HG03565 (cell line): ENCODE results near the gene CALM1.
"Not testable (repeated sequence)": the region's sequence is repeated elsewhere in the genome, so short reads cannot be mapped to it uniquely, and the experiment has no call there.

Source experiments
- ATAC-seq: cut with Tn5 transposase; IDR thresholded peaks from one replicate; pipeline ENCODE4 v1.9.1; 2021; ENCODE audit warnings: mild to moderate bottlenecking, moderate library complexity; ENCODE audit not compliant: unreplicated experiment

CALM1 gene

GRCh38 chr14:90383126-90383730, 13.6 kb upstream of the CALM1 start:
- peak; percentile 90 for ATAC-seq

GRCh38 chr14:90383731-90384542, 12.9 kb upstream of the CALM1 start:
- no peak for ATAC-seq

GRCh38 chr14:90384543-90384911, 12.3 kb upstream of the CALM1 start:
- ATAC-seq: no peak

GRCh38 chr14:90386321-90386720, 10.5 kb upstream of the CALM1 start:
- ATAC-seq: no peak

- no peak for ATAC-seq
Measured at GRCh38 chr14:90387206-90387760, 9.5 kb upstream of the CALM1 start.

GRCh38 chr14:90388437-90388836, 8.4 kb upstream of the CALM1 start:
- no peak for ATAC-seq

GRCh38 chr14:90388982-90389381, 7.8 kb upstream of the CALM1 start:
- no peak for ATAC-seq

- ATAC-seq: no peak
Measured at GRCh38 chr14:90393966-90394365, 2.9 kb upstream of the CALM1 start.

- ATAC-seq: not testable (repeated sequence)
Measured at GRCh38 chr14:90394782-90395181, 2.0 kb upstream of the CALM1 start.

- ATAC-seq: no peak
Measured at GRCh38 chr14:90397425-90398314, 841 bp downstream of the CALM1 start.

- ATAC-seq: no peak
Measured at GRCh38 chr14:90398315-90398839, 1.5 kb downstream of the CALM1 start.

- ATAC-seq: no peak
Measured at GRCh38 chr14:90398841-90399540, 2.2 kb downstream of the CALM1 start.

- ATAC-seq: peak; percentile 57
Measured at GRCh38 chr14:90399541-90400444, 3.0 kb downstream of the CALM1 start.

- ATAC-seq: no peak
Measured at GRCh38 chr14:90400904-90401561, 4.2 kb downstream of the CALM1 start.

GRCh38 chr14:90402016-90402415, 5.2 kb downstream of the CALM1 start:
- ATAC-seq: no peak

GRCh38 chr14:90403065-90403464, 6.2 kb downstream of the CALM1 start:
- ATAC-seq: no peak

- no peak for ATAC-seq
Measured at GRCh38 chr14:90405101-90405500, 8.3 kb downstream of the CALM1 start.

GRCh38 chr14:90405755-90406154, 8.9 kb downstream of the CALM1 start:
- ATAC-seq: no peak

- ATAC-seq: no peak
Measured at GRCh38 chr14:90406384-90406798, 9.6 kb downstream of the CALM1 start.
